Hematopoietic multipotent progenitor cell treated with erythropoietin and hydrocortisone succinate and interleukin-3 and kit ligand, for 4 days (in vitro differentiated cells): ENCODE results near the gene FCAMR.
"Not testable (repeated sequence)": the region's sequence is repeated elsewhere in the genome, so short reads cannot be mapped to it uniquely, and the experiment has no call there.

Experiments used
- DNase-seq: peaks from one replicate; pipeline ENCODE4 v3.0.0-alpha.2; 2015

FCAMR gene

GRCh38 chr1:206930210-206930798 is 40.0 kb downstream of the FCAMR start:
- DNase-seq: peak; percentile 36

GRCh38 chr1:206929524-206929923 is 40.7 kb downstream of the FCAMR start:
- DNase-seq: no peak

- DNase-seq: no peak
Observed at GRCh38 chr1:206926286-206926685, 44.0 kb downstream of the FCAMR start.

- DNase-seq: peak; percentile 75
Observed at GRCh38 chr1:206925106-206925736, 45.0 kb downstream of the FCAMR start.

GRCh38 chr1:206924592-206925105 is 45.6 kb downstream of the FCAMR start:
- no peak for DNase-seq

GRCh38 chr1:206923961-206924557 is 46.2 kb downstream of the FCAMR start:
- DNase-seq: not testable (repeated sequence)

GRCh38 chr1:206923009-206923960 is 47.0 kb downstream of the FCAMR start:
- peak; percentile 66 for DNase-seq

- no peak for DNase-seq
Observed at GRCh38 chr1:206922524-206922923, 47.7 kb downstream of the FCAMR start.

- peak; percentile 76 for DNase-seq
Observed at GRCh38 chr1:206921772-206922265, 48.4 kb downstream of the FCAMR start, which contains the start of gene FCMR. FCMR (minus strand) TSS chr1:206921941; CDS start chr1:206921854, 87 bp downstream.

GRCh38 chr1:206918076-206918475 is 52.2 kb downstream of the FCAMR start:
- DNase-seq: no peak

- no peak for DNase-seq
Observed at GRCh38 chr1:206916000-206916709, 54.1 kb downstream of the FCAMR start.

- no peak for DNase-seq
Observed at GRCh38 chr1:206915030-206915735, 55.1 kb downstream of the FCAMR start.

GRCh38 chr1:206913766-206914537 is 56.3 kb downstream of the FCAMR start:
- DNase-seq: no peak

- DNase-seq: peak; percentile 91
Observed at GRCh38 chr1:206912445-206913095, 57.7 kb downstream of the FCAMR start.

GRCh38 chr1:206911064-206911663 is 59.1 kb downstream of the FCAMR start:
- peak; percentile 80 for DNase-seq

- no peak for DNase-seq
Observed at GRCh38 chr1:206909883-206910318, 60.4 kb downstream of the FCAMR start.

GRCh38 chr1:206909161-206909882 is 60.9 kb downstream of the FCAMR start:
- DNase-seq: peak; percentile 38

GRCh38 chr1:206908038-206908437 is 62.2 kb downstream of the FCAMR start:
- no peak for DNase-seq
